SK-N-SH (cell line): ENCODE data around the gene MYBBP1A. TPM values are rescaled to one million over a fixed set of nuclear protein-coding genes. Genes with fewer than 3 reads are reported as not detected.

Experiments
- CTCF ChIA-PET: fragments of 300-600, 350-600 bp; formaldehyde crosslinking; extraction: SDS; loops from one replicate; lab custom pipeline; 2021; lab: Yijun Ruan, JAX
- POLR2A ChIA-PET: fragments of 350-600 bp; sonication (Branson Sonifier 250); formaldehyde crosslinking; extraction: SDS; loops from one replicate; lab custom pipeline; 2020; ENCODE audit warnings: antibody characterized with exemption, inconsistent platforms; lab: Yijun Ruan, JAX
- DNase-seq: peaks from one replicate; pipeline ENCODE4 v3.0.0; 2012
- H2AFZ ChIP-seq: fragments of 200-600 bp; sonication (generic); 2 replicates; pipeline ENCODE4 v1.8.1; 2016; ENCODE audit warnings: antibody characterized with exemption, mild to moderate bottlenecking, low read depth
- H3F3A ChIP-seq: fragments of 200-600 bp; sonication (generic); replicated peaks from 2 replicates; pipeline ENCODE3; 2016; ENCODE audit warnings: antibody characterized with exemption, mild to moderate bottlenecking; ENCODE audit not compliant: insufficient read depth
- H3K27ac ChIP-seq, 2 experiments: fragments of 200-500 bp in 1 of 2; fragments of 200-600 bp in 1 of 2; sonication (Bioruptor generic) in 1 of 2; sonication (generic), shearing (Covaris generic) in 1 of 2; 2 replicates each; pipeline versions ENCODE4 v1.5.1 to v1.6.1; 2014 to 2016; ENCODE audit warnings: low read depth in 2 of 2, inconsistent platforms in 1 of 2, low read length in 1 of 2, mild to moderate bottlenecking in 1 of 2, mixed read lengths in 1 of 2
- H3K27me3 ChIP-seq: fragments of 200-600 bp; sonication (generic), shearing (Covaris generic); 2 replicates; pipeline ENCODE4 v1.6.1; 2016; ENCODE audit warnings: mixed run types; ENCODE audit not compliant: insufficient read depth
- H3K36me3 ChIP-seq, 2 experiments: fragments of 200-500 bp in 1 of 2; fragments of 200-600 bp in 1 of 2; sonication (Bioruptor generic) in 1 of 2; sonication (generic) in 1 of 2; replicated peaks in 1 of 2; 2 replicates each; pipeline versions ENCODE3 to v1.5.1; 2014 to 2016; ENCODE audit warnings: low read length in 1 of 2, mild to moderate bottlenecking in 1 of 2; ENCODE audit not compliant: insufficient read depth in 2 of 2, control insufficient read depth in 1 of 2
- H3K4me1 ChIP-seq, 2 experiments: fragments of 200-500 bp in 1 of 2; fragments of 200-600 bp in 1 of 2; sonication (Bioruptor generic) in 1 of 2; sonication (generic), shearing (Covaris generic) in 1 of 2; 2 replicates each; pipeline versions ENCODE4 v1.5.1 to v1.6.1; 2014 to 2016; ENCODE audit warnings: low read depth in 1 of 2, low read length in 1 of 2, mixed run types in 1 of 2; ENCODE audit not compliant: insufficient read depth in 2 of 2, control insufficient read depth in 1 of 2
- H3K4me2 ChIP-seq: fragments of 200-600 bp; sonication (generic), shearing (Covaris generic); 2 replicates; pipeline ENCODE4 v1.6.1; 2017; ENCODE audit warnings: mixed run types
- H3K4me3 ChIP-seq, 2 experiments: fragments of 200-500 bp in 1 of 2; fragments of 200-600 bp in 1 of 2; sonication (Bioruptor generic) in 1 of 2; sonication (generic), shearing (Covaris generic) in 1 of 2; 2 replicates each; pipeline versions ENCODE4 v1.5.1 to v1.8.1; 2014 to 2016; ENCODE audit warnings: low read depth in 2 of 2, inconsistent platforms in 1 of 2, low read length in 1 of 2, mild to moderate bottlenecking in 1 of 2, mixed read lengths in 1 of 2, moderate library complexity in 1 of 2
- H3K79me2 ChIP-seq: fragments of 200-600 bp; sonication (generic); 2 replicates; pipeline ENCODE4 v1.8.1; 2017; ENCODE audit warnings: mild to moderate bottlenecking; ENCODE audit not compliant: insufficient read depth
- H3K9ac ChIP-seq: fragments of 200-600 bp; sonication (generic); 2 replicates; pipeline ENCODE4 v1.6.1; 2017; ENCODE audit warnings: mixed run types
- H3K9me2 ChIP-seq: fragments of 200-600 bp; sonication (generic); 2 replicates; pipeline ENCODE4 v1.6.1; 2017; ENCODE audit warnings: mixed run types
- H3K9me3 ChIP-seq: fragments of 200-600 bp; sonication (generic); 2 replicates; pipeline ENCODE4 v1.6.1; 2017; ENCODE audit warnings: mixed run types, mild to moderate bottlenecking, moderate library complexity
- H4K20me1 ChIP-seq: fragments of 200-600 bp; sonication (generic); 2 replicates; pipeline ENCODE4 v1.6.1; 2017; ENCODE audit warnings: mild to moderate bottlenecking, mixed run types; ENCODE audit not compliant: insufficient read depth
- ELF1 ChIP-seq: IDR thresholded peaks from 2 replicates; pipeline ENCODE4 v1.4.0; 2012
- EP300 ChIP-seq, 2 experiments: IDR thresholded peaks; 2 replicates each; pipeline versions ENCODE4 v1.4.0 to v1.6.1; 2012; ENCODE audit warnings: borderline replicate concordance in 1 of 2, low read depth in 1 of 2, low read length in 1 of 2
- EZH2phosphoT487 ChIP-seq: fragments of 200-600 bp; sonication (generic); IDR thresholded peaks from 2 replicates; pipeline ENCODE4 v1.6.1; 2017; ENCODE audit warnings: low read depth, mixed run types, mild to moderate bottlenecking, antibody characterized with exemption, moderate library complexity, borderline replicate concordance
- FOXJ3 ChIP-seq: sonication (generic); formaldehyde crosslinking; IDR thresholded peaks from 2 replicates; pipeline ENCODE4 v1.5.1; 2020; ENCODE audit warnings: mild to moderate bottlenecking, missing genetic modification reagents
- MAX ChIP-seq: IDR thresholded peaks from 2 replicates; pipeline ENCODE4 v1.4.0; 2012; ENCODE audit warnings: low read depth
- NFIC ChIP-seq: IDR thresholded peaks from 2 replicates; pipeline ENCODE4 v1.4.0; 2012; ENCODE audit warnings: borderline replicate concordance
- NRF1 ChIP-seq: IDR thresholded peaks from 2 replicates; pipeline ENCODE4 v1.6.1; 2012; ENCODE audit warnings: low read depth, mild to moderate bottlenecking, low read length
- POLR2AphosphoS5 ChIP-seq: IDR thresholded peaks from 2 replicates; pipeline ENCODE4 v1.6.1; 2012; ENCODE audit warnings: low read depth, low read length
- RAD21 ChIP-seq: IDR thresholded peaks from 2 replicates; pipeline ENCODE4 v1.6.1; 2012; ENCODE audit warnings: mild to moderate bottlenecking, low read length
- SMC3 ChIP-seq: IDR thresholded peaks from 2 replicates; pipeline ENCODE4 v1.6.1; 2012; ENCODE audit warnings: low read depth, low read length, improper control_type of control experiment
- TEAD4 ChIP-seq: IDR thresholded peaks from 2 replicates; pipeline ENCODE4 v1.4.0; 2012; ENCODE audit warnings: mild to moderate bottlenecking, borderline replicate concordance; ENCODE audit not compliant: insufficient read depth
- USF1 ChIP-seq: IDR thresholded peaks from 2 replicates; pipeline ENCODE4 v1.4.0; 2012; ENCODE audit warnings: low read depth, borderline replicate concordance
- USF2 ChIP-seq: fragments of 150-350 bp; IDR thresholded peaks from 2 replicates; pipeline ENCODE4 v1.6.1; 2017; ENCODE audit warnings: antibody characterized with exemption, low read length, low read depth, borderline replicate concordance
- ZBTB33 ChIP-seq: IDR thresholded peaks from 2 replicates; pipeline ENCODE4 v1.4.0; 2012; ENCODE audit warnings: low read depth, borderline replicate concordance
- WGBS: methylation state at CpG from one replicate; pipeline ENCODE4 v1.1.6; 2017; ENCODE audit warnings: low lambda C conversion rate; 5-methylcytosine and 5-hydroxymethylcytosine counted together
- polyA plus RNA-seq, 3 experiments: library from polyadenylated mRNA; depleted of rRNA; stranded (reverse); fragments of >200 nt; gene quantifications; 2 replicates each; pipeline ENCODE4 v1.2.3, GENCODE V29; 2012

The MYBBP1A gene
- polyA plus RNA-seq, 1 of the 3 experiments (the other 2 are of a cell fraction): 93.0 TPM

GRCh38 chr17:4549781-4550533 lies 5.2 kb downstream of the MYBBP1A start:
- POLR2A ChIA-PET: interaction anchor here (0.8 kb wide), 1 partner anchor 16 kb away, joined by 3 read pairs; no protein-coding TSS in a partner anchor

GRCh38 chr17:4548721-4549531 lies 6.3 kb downstream of the MYBBP1A start:
- no peak for DNase-seq
- H3K36me3 ChIP-seq: peaks cover 26 to 81% of the 10 kb centered on the region in 2 experiments
- POLR2A ChIA-PET: interaction anchor here (0.8 to 1.5 kb wide), 2 partner anchors 11 to 15 kb away, joined by 3 to 5 read pairs; no protein-coding TSS in a partner anchor

More at GRCh38 chr17:4549781-4550533, 5.2 kb downstream of the MYBBP1A start:
- Histone ChIP-seq H3K27ac (no peak overlapping the region), H2AFZ (no peak overlapping the region), H3K9me2 (no peaks in the 10 kb centered on the region), H3K36me3 (peaks cover 26 to 76% of the 10 kb centered on the region in 2 experiments), H3K9me3 (no peaks in the 10 kb centered on the region), H3K79me2 (peaks cover 29% of the 10 kb centered on the region), H4K20me1 (no peaks in the 10 kb centered on the region), H3K4me2 (no peak overlapping the region), H3K9ac (no peak overlapping the region), H3K4me3 (no peak overlapping the region), H3F3A (peaks cover 3% of the 10 kb centered on the region), H3K4me1 (peaks cover 7 to 11% of the 10 kb centered on the region in 2 experiments; a peak in 1 of 4 replicates), H3K27me3 (no peaks in the 10 kb centered on the region)
- CTCF ChIA-PET: interaction anchor here (0.8 to 3.5 kb wide), 6 partner anchors 9 to 128 kb away, joined by 3 to 11 read pairs (median 4); no protein-coding TSS in a partner anchor
- no peak for DNase-seq
- TF ChIP-seq SMC3 (no peak), NRF1 (no peak), POLR2AphosphoS5 (no peak), RAD21 (no peak)
- 90% methylated on average over 19 of the region's 25 CpGs for WGBS

GRCh38 chr17:4548061-4548461 lies 7.1 kb downstream of the MYBBP1A start:
- CTCF ChIA-PET: interaction anchor here (1.8 to 3.5 kb wide), 3 partner anchors 7 to 17 kb away, joined by 3 to 11 read pairs (median 5); no protein-coding TSS in a partner anchor
- TF ChIP-seq FOXJ3 (CRISPR knock-in tag) (no peak), EZH2phosphoT487 (no peak), ELF1 (no peak), USF2 (no peak), USF1 (no peak), TEAD4 (no peak), NFIC (no peak), MAX (no peak), ZBTB33 (no peak), RAD21 (no peak)

More at GRCh38 chr17:4548721-4549531, 6.3 kb downstream of the MYBBP1A start:
- H3K27me3 ChIP-seq: no peaks in the 10 kb centered on the region
- H4K20me1 ChIP-seq: no peaks in the 10 kb centered on the region
- no peaks in the 10 kb centered on the region for H3K9me2 ChIP-seq
- peaks cover 4 to 5% of the 10 kb centered on the region in 2 experiments; a peak in 1 of 4 replicates for H3K4me1 ChIP-seq
- H3K9me3 ChIP-seq: no peaks in the 10 kb centered on the region
- peaks cover under 1% of the 10 kb centered on the region for H3F3A ChIP-seq
- H3K9ac ChIP-seq: no peak overlapping the region
- no peak overlapping the region for H3K27ac ChIP-seq
- TF ChIP-seq EP300 (IDR thresholded peaks at IDR 0.05; ENCODE audit: borderline replicate concordance in 1 of 2, low read depth in 1 of 2, low read length in 1 of 2): no peak
- peak; percentile 6; the same call in 1 of the 2 replicates for TF ChIP-seq NFIC
- TF ChIP-seq, all 33 proteins: peak for 1
- H3K79me2 ChIP-seq: peaks cover 18% of the 10 kb centered on the region
- no peak overlapping the region for H2AFZ ChIP-seq
- H3K4me3 ChIP-seq: no peak overlapping the region
- no peak overlapping the region for H3K4me2 ChIP-seq
- CTCF ChIA-PET: interaction anchor here (1.0 to 3.5 kb wide), 4 partner anchors 8 to 19 kb away, joined by 3 to 11 read pairs (median 4); no protein-coding TSS in a partner anchor
- 87% methylated on average over 18 of the region's 24 CpGs for WGBS

More at GRCh38 chr17:4548061-4548461, 7.1 kb downstream of the MYBBP1A start:
- Histone ChIP-seq H3K9me2 (no peaks in the 10 kb centered on the region), H3K27me3 (no peaks in the 10 kb centered on the region), H3K9ac (no peak overlapping the region), H3K4me1 (no peaks in the 10 kb centered on the region), H4K20me1 (no peaks in the 10 kb centered on the region), H3K36me3 (peaks cover 18 to 81% of the 10 kb centered on the region in 2 experiments), H2AFZ (no peak overlapping the region), H3F3A (no peaks in the 10 kb centered on the region), H3K4me3 (no peak overlapping the region), H3K27ac (no peak overlapping the region), H3K9me3 (no peaks in the 10 kb centered on the region), H3K79me2 (peaks cover 10% of the 10 kb centered on the region; the same call in 1 of the 2 replicates), H3K4me2 (no peak overlapping the region)
- no peak for DNase-seq
- WGBS: 92% methylated on average over 9 of the region's 18 CpGs
- POLR2A ChIA-PET: interaction anchor here (1.5 kb wide), 1 partner anchor 10 kb away, joined by 5 read pairs; no protein-coding TSS in a partner anchor
